Gastroesophageal sphincter (tissue), 3 donors: ENCODE measurements around the gene TMED3.

Experiments used
- CTCF ChIP-seq, 4 experiments: fragments of 200-600 bp in 2 of 4; fragments of 450-650 bp in 2 of 4; sonication (generic) in 1 of 4; IDR thresholded peaks; one replicate each; pipeline ENCODE4 v1.5.1; 2017 to 2019; ENCODE audit warnings: antibody characterized with exemption in 4 of 4, mild to moderate bottlenecking in 2 of 4, moderate library complexity in 2 of 4
- POLR2A ChIP-seq, 2 donors: fragments of 450-650 bp; IDR thresholded peaks; one replicate each; pipeline ENCODE4 v1.6.1; 2017; ENCODE audit warnings: antibody characterized with exemption in 2 of 2, mild to moderate bottlenecking in 2 of 2, moderate library complexity in 1 of 2
- POLR2AphosphoS5 ChIP-seq: sonication (generic); formaldehyde crosslinking; IDR thresholded peaks from one replicate; pipeline ENCODE4 v1.6.1; 2017; ENCODE audit warnings: antibody characterized with exemption

- no peak for TF ChIP-seq CTCF (IDR thresholded peaks at IDR 0.05)
- TF ChIP-seq POLR2AphosphoS5: no peak
- TF ChIP-seq POLR2A (IDR thresholded peaks at IDR 0.05): no peak
Observed at GRCh38 chr15:79340315-79340602, 29.3 kb downstream of the TMED3 start.
